HG02678 (cell line): Measurements from ENCODE around the gene SERPINA1.
"Not testable (repeated sequence)": the region's sequence is repeated elsewhere in the genome, so short reads cannot be mapped to it uniquely, and the experiment has no call there.

ENCODE experiments used
- ATAC-seq: cut with Tn5 transposase; IDR thresholded peaks from one replicate; pipeline ENCODE4 v1.9.1; 2021; ENCODE audit warnings: mild to moderate bottlenecking, moderate library complexity; ENCODE audit not compliant: unreplicated experiment

The SERPINA1 gene

DNA sequence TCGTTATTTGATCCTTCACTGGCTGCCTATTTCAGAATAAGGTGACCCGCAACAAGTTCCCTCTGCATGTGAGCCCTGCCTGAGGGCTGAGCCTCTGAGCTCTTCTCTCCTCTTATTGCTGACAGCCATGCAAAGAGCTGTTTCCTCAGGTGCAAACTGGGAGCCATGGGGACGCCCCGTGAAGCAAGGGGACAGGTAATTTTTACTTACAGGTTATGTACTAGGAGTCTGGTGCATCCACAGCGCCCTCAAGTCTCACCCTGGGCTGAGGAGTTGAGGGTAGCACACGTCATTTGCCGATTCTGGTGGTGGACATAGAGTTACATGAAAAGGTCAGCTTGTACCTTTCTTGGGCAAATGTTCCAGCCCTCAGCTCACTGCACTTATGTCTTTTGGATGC is 39.1 kb downstream of the SERPINA1 start:
- no peak for ATAC-seq

DNA sequence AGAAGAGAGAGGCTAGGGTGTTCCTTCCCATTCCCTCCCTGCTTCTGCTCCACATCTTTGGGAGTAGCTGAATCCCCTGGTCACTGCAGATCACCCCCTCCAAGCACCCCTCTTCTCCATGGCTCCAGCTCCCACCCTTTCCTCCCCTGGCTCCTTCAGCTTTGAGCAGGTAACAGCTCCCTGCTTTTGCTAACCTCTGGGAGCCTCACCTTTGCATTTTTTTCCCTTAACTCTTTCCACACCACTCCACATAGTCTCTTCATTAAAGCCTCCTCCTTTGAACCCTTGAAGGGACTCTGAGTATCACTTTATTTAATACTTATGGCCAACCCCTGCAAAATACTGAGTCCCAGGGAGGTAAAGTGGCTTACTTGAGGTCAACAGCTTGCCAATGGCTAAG is 39.6 kb downstream of the SERPINA1 start:
- ATAC-seq: no peak

DNA sequence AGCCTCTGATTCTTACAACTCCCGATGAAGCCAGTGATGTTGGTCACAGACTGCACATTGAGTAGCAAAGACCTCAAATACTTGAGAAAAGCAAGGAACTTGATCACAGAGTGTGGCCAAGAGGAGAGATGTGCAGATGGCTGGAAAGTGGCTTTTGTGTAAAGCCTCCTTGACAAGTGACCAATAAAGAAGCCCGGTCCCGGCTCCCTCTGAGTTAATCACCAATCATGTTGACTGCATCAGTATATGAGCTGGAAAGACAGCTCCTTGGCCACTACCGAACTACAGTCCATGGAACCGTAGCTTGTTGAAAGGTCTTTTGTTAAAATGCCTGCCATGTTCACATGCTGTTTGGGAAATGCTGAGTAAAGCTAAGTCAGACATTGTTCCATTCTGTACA is 41.6 kb downstream of the SERPINA1 start:
- ATAC-seq: no peak

DNA sequence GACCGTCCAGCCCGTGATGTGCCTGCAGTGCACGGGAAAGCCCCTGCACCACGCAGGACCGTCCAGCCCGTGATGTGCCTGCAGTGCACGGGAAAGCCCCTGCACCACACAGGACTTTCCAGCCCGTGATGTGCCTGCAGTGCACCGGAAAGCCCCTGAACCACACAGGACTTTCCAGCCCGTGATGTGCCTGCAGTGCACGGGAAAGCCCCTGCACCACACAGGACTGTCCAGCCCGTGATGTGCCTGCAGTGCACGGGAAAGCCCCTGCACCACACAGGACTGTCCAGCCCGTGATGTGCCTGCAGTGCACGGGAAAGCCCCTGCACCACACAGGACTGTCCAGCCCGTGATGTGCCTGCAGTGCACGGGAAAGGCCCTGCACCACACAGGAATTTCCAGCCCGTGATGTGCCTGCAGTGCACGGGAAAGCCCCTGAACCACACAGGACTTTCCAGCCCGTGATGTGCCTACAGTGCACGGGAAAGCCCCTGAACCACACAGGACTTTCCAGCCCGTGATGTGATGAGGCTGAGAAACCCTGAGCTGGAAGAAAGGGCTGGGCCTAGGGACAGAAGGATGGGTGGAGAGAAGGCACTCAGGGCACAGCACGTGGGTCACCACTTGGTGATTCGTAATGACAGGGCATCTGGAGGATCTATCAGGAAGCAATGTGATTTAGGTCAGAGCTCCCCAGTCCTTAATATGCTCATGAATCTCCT is 42.2 kb downstream of the SERPINA1 start:
- not testable (repeated sequence) for ATAC-seq

DNA sequence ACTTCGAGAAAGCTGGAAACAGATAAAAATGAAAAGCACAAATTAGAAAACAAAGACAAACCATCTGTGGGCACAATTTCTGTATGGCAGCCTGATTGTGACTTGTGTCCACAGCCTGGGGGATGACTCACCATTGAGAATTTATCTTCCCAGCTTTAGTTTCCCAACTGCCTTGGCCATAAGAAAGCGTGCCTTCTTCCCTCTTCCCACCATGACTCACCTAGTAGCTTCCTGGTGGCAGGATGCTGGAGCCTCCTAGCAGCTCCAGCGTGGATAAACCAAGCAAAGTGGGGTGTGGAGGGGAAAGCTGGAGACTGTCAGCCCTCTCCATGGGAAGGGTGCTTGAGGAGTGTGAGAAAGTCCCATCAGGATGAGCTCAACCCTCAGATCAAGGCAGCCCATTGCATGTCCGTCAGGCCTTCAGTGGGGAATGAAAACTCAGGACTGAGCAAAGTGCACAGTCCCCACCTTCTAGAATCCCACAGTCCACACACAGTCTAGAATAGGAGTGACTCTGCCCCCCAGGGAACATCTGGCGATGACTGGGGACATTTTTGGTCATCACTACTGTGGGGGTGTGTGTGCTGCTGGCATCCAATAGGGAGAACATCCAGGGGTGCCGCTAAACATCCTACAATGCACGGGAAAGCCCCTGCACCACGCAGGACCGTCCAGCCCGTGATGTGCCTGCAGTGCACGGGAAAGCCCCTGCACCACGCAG is 42.9 kb downstream of the SERPINA1 start:
- ATAC-seq: no peak

DNA sequence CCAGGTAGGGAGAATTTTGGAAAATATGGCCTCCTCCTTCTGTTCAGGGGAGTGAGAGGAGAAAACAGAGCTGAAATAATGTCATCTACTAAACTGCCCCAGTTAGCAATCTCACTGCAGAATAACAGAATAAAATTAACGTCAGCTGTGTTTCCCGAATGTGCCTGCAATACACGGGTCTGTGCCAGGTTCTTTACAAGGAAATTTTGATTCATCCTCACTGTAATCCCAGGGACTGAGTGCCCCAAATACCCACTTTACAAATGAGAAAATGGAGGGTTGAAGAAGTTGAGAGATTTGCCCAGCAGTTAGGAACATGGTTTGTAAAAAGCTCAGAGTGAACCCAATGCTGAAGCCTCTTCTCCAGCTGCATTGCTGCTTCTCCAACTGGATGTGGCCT is 44.0 kb downstream of the SERPINA1 start:
- ATAC-seq: no peak

DNA sequence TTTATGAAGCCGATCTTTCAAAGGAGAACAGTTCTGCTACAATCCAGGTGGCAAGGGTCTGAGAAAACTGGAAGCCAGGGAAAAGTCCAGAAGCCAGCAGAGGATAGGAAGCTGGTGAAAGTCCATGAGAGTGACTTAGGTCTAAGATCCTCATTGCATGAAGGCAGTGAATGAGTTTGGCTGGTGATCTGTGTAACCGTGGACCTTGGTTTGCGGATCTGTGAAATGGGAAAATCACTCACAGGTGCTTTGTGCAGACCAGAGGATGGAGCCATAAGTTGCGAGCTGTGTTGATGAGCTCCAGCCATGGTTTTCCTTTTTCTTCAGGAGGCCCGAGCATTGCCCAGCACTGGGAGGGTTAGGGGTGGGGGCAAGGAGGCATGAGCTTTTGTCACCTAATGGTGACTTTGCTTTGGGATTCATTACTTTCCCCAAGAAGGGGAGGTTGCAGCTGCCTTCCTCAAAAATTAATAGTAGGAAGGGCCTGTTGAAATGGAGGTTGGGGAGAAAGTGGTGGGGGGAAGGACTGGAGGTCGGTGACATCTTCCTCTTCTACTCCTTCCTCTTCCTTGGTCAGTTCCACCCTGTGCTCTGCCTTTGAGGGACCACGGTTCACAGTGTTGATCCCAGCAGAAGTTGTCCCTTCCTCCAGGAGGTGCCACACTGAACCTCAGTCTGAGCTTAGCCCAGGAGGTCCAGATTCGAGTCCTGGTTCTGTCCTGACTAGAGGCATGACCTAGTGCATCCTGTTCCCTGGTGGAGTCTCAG is 45.0 kb downstream of the SERPINA1 start:
- no peak for ATAC-seq

DNA sequence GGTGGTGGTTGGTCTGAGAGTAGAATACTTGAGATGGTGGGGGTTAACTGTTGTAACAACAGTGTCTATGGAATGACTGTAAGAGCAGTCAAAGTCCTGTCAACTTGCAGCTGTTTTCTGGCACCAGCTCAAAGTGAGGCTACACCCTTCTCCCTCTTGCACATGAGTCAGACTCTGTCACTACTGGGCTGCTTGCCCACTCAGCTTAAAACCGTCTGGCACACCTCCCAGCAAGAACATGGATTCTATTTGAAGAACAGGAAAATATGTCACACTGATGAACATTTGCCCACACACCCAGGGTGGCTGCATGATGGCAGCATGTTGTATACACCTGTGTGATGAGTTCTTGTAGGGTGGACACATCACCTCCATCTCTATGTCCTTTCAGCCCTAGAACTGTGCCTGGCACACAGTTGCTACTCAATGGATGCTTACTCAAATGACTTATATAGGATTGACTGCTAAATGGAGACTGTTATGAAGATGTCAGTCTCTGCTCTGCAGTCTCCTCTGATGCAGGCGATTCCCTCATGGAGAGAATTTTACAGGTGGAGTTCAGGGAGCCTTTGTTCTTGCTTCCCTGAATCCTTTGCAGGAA is 46.0 kb downstream of the SERPINA1 start:
- no peak for ATAC-seq

DNA sequence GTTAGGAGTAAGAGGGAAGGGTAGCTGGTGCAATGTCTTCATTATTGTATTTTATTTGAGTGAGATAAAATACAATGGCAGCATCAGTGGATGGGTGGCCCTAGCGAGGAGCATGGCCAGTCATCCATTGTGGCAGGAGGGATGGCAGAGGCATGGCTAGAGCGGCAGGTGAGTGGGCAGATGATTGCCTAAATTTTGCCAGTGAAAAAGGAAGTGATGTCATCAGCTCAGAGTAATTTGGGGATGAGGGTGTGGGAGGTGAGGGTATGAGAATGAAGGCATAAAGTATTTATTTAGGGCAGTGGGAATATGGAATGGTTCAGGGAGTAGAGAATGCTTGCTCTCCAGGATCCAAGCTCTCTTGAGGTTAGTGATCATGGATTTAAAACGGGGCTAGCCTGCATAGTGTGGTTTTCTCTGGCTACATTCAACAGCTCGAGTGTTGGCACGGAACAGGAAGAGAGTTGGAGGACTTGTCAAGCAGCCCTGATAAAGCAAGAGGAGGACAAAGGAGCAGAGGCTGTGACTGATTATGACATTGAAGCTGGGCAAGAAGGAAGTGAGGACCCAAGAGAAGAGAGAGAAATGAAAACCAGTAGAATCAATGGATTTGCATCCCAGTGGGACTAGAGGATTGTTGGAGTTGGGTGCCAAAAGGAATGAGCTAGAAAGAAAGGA is 46.6 kb downstream of the SERPINA1 start:
- no peak for ATAC-seq

DNA sequence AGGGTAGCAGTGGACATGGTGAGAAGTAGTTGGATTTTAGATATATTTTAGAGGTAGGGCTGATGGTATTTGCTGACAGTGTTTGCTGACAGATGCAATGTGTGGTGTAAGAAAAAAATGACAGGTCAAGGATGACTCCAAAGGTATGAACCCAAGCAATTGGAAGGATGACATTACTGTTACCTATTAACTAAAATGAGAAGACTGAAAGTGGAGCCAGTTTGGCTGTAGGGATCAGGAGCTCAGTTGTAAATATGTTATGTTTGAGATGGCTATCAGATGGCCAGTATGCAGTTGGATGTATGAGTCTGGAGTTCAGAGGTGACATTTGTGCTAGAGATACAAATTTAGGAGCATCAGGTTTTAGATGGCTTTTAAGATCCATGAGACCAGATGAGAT is 47.9 kb downstream of the SERPINA1 start:
- ATAC-seq: no peak

DNA sequence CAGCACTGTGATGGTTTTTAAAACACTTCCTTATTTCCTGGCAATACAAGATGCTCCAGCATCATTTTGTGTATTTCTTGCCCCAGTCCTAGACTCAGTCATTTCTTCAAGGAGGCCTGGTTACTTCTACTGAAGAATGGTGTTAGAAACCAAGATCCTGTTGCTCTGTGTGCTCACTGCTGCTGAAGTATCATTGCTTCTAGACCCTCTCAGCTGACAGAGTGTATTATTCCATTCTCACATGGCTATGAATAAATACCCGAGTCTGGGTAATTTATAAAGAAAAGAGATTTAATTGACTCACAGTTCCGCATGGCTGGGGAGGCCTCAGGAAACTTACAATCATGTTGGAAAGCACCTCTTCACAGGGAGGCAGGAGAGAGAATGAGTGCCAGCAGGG is 50.4 kb downstream of the SERPINA1 start:
- no peak for ATAC-seq

DNA sequence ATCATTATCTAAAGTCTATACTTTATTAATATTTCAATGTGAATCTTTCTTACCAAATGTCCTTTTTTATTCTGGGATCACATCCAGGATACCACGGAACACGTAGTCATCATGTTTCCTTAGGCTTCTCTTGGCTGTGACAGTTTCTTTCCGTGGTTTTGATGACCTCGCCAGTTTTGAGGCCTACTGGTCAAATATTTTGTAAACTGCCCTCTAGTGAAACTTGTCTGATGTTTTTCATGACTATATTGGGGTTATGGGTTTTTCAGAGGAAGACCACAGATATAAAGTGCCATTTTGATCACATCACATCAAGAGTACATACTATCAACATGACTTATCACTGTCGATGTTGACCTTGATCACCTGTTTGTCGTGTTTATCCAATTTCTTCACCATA is 51.1 kb downstream of the SERPINA1 start:
- no peak for ATAC-seq

DNA sequence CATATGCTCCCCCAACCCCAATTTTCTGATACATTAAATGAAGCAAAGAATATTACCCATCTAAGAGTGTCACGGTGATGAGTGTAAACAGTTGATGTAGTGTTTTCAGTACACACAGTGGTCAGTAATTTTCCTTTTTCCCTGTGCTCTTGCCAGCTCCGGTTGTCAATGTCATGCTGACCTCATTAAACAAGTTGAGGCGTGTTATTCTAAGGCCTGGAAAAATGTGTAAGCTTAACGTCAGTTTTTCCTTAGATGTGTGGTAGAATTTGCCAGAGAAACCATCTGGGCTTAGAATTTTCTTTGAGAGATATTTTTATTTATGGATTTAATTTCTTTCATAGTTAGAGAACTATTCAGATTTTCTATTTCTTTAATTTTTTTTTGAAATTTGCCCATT is 53.5 kb downstream of the SERPINA1 start:
- ATAC-seq: no peak

DNA sequence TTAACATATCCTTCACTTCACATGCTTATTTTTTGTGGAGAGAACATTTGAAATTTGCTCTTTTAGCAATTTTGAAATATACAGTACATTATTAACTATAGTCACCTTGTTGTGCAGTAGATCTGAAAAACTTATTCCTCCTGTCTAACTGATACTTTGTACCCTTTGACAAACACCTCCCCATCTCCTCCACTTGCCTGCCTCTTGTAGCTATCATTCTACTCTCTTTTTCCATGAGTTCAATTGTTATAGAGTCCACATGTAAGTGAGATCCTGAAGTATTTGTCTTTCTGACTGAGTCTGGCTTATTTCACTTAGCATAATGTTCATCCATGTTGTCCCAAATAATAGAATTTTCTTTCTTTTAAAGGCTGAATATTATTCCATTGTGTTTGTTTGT is 55.8 kb downstream of the SERPINA1 start:
- no peak for ATAC-seq

DNA sequence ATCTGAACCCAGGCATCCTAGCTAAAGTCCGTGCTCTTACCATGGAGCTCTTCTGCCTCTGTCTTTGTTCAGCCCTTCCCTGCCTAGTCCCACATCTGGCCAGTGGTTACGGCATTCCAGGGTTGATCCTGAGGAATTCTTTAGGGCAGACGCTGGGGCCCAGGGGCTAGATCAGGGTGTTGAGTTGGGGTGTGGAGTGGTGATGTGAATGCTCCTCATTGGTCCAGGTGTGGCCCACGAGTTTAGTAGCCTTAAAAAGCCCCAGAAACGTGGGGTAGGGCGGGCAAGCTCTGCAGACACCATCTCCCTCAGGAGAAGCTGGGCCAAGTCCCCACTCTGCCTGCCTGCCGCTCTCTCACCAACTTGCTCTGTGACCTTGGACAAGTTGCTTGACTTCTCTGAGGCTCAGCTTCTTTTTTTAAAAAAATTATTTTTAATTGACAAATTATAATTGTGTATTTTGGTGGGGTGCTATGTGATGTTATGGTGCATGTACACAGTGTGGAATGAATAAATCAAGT is 56.3 kb downstream of the SERPINA1 start:
- ATAC-seq: no peak

DNA sequence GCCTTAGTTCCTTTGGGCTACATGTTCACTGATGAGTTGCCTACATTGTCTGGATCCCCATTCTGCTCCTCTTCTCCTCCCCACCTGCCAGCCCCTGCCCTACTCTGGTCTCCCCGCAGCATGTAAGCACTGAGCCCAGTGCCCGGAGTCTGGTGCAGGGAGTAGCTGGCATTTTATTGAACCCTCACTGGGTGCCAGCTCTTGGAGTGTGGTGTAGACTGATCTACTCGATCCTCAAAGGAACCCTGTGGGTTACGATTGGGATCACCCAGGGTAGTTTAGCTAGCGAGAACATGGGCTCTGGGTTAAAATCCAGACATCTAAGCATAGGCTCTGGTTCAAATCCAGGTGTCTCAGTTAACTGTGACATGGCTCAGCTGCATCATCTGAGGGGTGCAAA is 56.9 kb downstream of the SERPINA1 start:
- ATAC-seq: no peak

DNA sequence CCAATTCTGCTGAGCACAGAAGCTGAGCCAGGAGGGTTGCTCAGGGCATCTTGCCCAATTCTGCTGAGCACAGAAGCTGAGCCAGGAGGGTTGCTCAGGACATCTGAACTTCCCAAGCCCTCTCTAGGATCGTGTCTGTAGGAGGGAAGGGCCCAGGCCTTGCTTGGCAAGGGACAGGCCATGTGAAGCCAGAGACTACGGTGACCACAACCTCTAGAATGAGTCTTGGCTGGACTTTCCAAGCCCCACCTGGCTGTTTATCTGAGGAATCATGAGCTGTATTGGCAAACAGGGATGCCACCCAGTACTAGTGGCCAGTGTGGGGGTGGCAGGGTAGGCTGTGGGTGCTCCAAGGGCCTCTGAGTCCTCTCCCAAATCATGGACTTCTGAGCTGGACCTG is 57.5 kb downstream of the SERPINA1 start:
- ATAC-seq: no peak

DNA sequence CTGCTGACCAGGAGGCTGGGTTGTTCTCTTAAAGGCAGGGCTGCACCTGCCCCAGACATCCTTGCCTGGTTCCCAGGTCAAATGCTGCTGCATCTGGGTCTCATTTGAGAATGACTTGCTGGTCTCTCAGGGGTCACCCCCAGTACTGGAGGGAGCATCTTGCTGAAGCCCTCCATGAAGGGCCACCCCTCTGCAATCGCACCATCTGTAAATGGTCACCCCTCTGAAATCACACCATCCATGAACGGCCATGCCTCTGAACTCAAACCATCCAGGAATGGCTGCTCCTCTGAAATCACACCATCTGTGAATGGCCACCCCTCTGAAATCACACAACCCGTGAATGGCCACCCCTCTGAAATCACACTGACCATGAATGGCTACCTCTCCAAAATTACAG is 58.0 kb downstream of the SERPINA1 start:
- no peak for ATAC-seq

DNA sequence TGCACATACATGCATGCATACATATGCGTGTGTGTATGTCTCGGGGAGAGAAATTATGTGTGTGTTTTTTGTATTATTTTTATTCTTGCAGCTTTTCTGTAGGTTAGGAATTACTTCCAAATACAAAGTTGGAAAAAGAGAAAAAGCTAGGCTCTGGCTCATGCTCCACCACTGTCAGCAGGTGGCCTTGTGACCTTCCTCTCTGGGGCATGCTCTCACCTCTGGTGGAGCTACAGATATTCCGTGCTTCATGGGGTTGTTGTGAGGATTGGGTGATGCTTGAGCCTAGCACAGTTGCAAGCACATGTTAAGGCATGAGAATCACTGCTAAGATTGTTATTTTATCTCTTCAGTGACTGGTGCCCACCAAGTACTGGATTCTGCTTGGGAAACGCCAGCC is 58.5 kb downstream of the SERPINA1 start:
- ATAC-seq: no peak

DNA sequence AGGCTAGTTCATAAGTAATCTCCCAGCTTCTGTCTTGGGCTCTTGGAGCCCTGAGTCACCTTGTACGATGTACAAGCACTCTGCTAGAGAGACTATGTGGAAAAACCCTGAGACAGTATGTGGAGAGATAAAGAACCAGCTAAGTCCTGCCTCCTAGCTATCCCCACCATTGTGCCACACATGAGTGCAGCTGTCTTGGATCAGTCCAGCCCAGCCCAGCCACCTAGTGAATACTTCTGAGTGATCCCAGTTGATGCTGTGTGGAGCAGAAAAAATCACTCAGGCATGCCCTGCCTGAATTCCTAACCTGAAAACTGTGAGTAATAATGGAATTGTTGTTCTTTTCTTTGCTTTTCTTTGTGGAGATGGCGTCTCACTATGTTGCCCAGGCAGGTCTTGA is 60.2 kb downstream of the SERPINA1 start:
- ATAC-seq: no peak
